Neural progenitor cell (in vitro differentiated cells): Measurements from ENCODE around the gene PCCB. TPM values are rescaled to one million over a fixed set of nuclear protein-coding genes. Genes with fewer than 3 reads are reported as not detected.
"Not testable (repeated sequence)": the region's sequence is repeated elsewhere in the genome, so short reads cannot be mapped to it uniquely, and the experiment has no call there.

Experiments
- DNase-seq: peaks from one replicate; pipeline ENCODE4 v3.0.0-alpha.2; 2016; ENCODE audit warnings: low spot score
- H2AFZ ChIP-seq: fragments of 200-600 bp; sonication (generic); replicated peaks from 2 replicates; pipeline ENCODE4 v1.6.1; 2016; ENCODE audit warnings: antibody characterized with exemption
- H3F3A ChIP-seq: fragments of 200-600 bp; sonication (generic); 2 replicates; pipeline ENCODE4 v1.6.1; 2016; ENCODE audit warnings: antibody characterized with exemption, low read depth
- H3K27ac ChIP-seq: fragments of 200-600 bp; sonication (generic); 2 replicates; pipeline ENCODE4 v1.5.1; 2016; ENCODE audit warnings: mild to moderate bottlenecking
- H3K27me3 ChIP-seq: fragments of 200-600 bp; sonication (generic); 2 replicates; pipeline ENCODE4 v1.6.1; 2016; ENCODE audit warnings: mild to moderate bottlenecking, moderate library complexity
- H3K36me3 ChIP-seq: fragments of 200-600 bp; sonication (generic); 2 replicates; pipeline ENCODE4 v1.5.1; 2016
- H3K4me1 ChIP-seq: fragments of 200-600 bp; sonication (generic); 2 replicates; pipeline ENCODE4 v1.6.1; 2016; ENCODE audit warnings: mixed run types
- H3K4me2 ChIP-seq: fragments of 200-600 bp; sonication (generic); 2 replicates; pipeline ENCODE4 v1.6.1; 2016
- H3K4me3 ChIP-seq: fragments of 200-600 bp; sonication (generic); 2 replicates; pipeline ENCODE4 v1.5.1; 2016
- H3K79me2 ChIP-seq: fragments of 200-600 bp; sonication (generic); 2 replicates; pipeline ENCODE4 v1.6.1; 2016; ENCODE audit warnings: low read depth
- H3K9ac ChIP-seq: fragments of 200-600 bp; sonication (generic); 2 replicates; pipeline ENCODE4 v1.6.1; 2016
- H3K9me3 ChIP-seq: fragments of 200-600 bp; sonication (generic); 2 replicates; pipeline ENCODE4 v1.5.1; 2016; ENCODE audit warnings: low read depth
- H4K20me1 ChIP-seq: fragments of 200-600 bp; sonication (generic); 2 replicates; pipeline ENCODE4 v1.6.1; 2016; ENCODE audit warnings: low read depth
- H3K27ac Mint-ChIP-seq: 3 replicates; pipeline ENCODE4 v1.8.0; 2021; ENCODE audit warnings: mixed read lengths
- H3K27me3 Mint-ChIP-seq: 2 replicates; pipeline ENCODE4 v1.8.0; 2022; ENCODE audit warnings: low read depth, mild to moderate bottlenecking, inconsistent platforms, moderate library complexity, mixed read lengths; ENCODE audit not compliant: insufficient read depth
- H3K36me3 Mint-ChIP-seq: 3 replicates; pipeline ENCODE4 v1.8.0; 2021; ENCODE audit warnings: mixed read lengths
- H3K4me1 Mint-ChIP-seq: 3 replicates; pipeline ENCODE4 v1.8.0; 2021; ENCODE audit warnings: mixed read lengths
- H3K4me3 Mint-ChIP-seq: 3 replicates; pipeline ENCODE4 v1.8.0; 2021; ENCODE audit warnings: mild to moderate bottlenecking, moderate library complexity, mixed read lengths
- H3K9me3 Mint-ChIP-seq: 3 replicates; pipeline ENCODE4 v1.8.0; 2020; ENCODE audit warnings: mixed read lengths
- CTCF ChIP-seq: fragments of 200-600 bp; sonication (generic); IDR thresholded peaks from 2 replicates; pipeline ENCODE4 v1.5.1; 2017; ENCODE audit warnings: antibody characterized with exemption, mild to moderate bottlenecking
- EZH2 ChIP-seq: fragments of 200-600 bp; sonication (generic); IDR thresholded peaks from 2 replicates; pipeline ENCODE4 v1.6.1; 2017; ENCODE audit warnings: antibody characterized with exemption, mild to moderate bottlenecking, moderate library complexity
- EZH2phosphoT487 ChIP-seq: fragments of 200-600 bp; sonication (generic); IDR thresholded peaks from 2 replicates; pipeline ENCODE4 v1.6.1; 2017; ENCODE audit warnings: antibody characterized with exemption
- total RNA-seq: library from RNA; depleted of rRNA; stranded (reverse); fragments of >200 nt; gene quantifications from 2 replicates; pipeline ENCODE4 v1.2.3, GENCODE V29; 2015; ENCODE audit warnings: low replicate concordance

The PCCB gene
- total RNA-seq, 1 donor from 2014 or later = 83.4 TPM

DNA sequence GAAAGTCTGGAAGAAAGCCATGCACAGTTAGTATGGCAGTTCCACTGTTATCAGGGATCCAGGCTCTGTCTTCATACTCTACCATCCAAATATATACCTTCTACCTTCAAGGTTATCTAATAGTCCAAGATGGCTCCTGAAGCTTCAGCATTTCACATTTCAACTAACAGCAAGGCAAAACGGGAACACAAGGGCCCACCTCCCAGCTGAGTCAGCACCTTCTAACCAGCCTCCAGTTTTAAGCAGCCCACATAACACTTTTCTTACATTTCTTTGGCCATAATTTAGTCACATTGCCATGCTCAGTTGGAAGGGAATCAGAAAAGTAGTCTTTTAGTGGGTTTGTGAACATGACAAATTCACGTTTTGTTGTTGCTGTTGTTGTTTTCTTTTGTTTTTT lies 38.6 kb upstream of the PCCB start:
- Histone ChIP-seq H4K20me1 (no peaks in the 10 kb centered on the region), H3K36me3 (no peaks in the 10 kb centered on the region), H3K4me3 (no peak overlapping the region), H3K27me3 (no peaks in the 10 kb centered on the region), H2AFZ (no peak overlapping the region), H3K9ac (no peak overlapping the region), H3K9me3 (no peaks in the 10 kb centered on the region), H3K27ac (no peak overlapping the region), H3K4me2 (no peak overlapping the region), H3K79me2 (no peaks in the 10 kb centered on the region), H3K4me1 (no peaks in the 10 kb centered on the region), H3F3A (no peaks in the 10 kb centered on the region)
- Mint-ChIP-seq H3K4me1 (peaks cover 3% of the 10 kb centered on the region), H3K36me3 (no peaks in the 10 kb centered on the region), H3K27me3 (peaks cover 3% of the 10 kb centered on the region), H3K27ac (no peak overlapping the region), H3K9me3 (no peaks in the 10 kb centered on the region), H3K4me3 (no peak overlapping the region)
- no peak for DNase-seq
- TF ChIP-seq CTCF (no peak), EZH2phosphoT487 (no peak), EZH2 (no peak)

GRCh38 chr3:136222746-136223145 lies 27.4 kb upstream of the PCCB start:
- not testable (repeated sequence) for H3K4me3 ChIP-seq, H3K27me3 Mint-ChIP-seq, H3K27ac Mint-ChIP-seq, H3K36me3 ChIP-seq, H3K4me3 Mint-ChIP-seq, H3K4me1 ChIP-seq, H3K4me1 Mint-ChIP-seq, H3K9me3 ChIP-seq, H3K9ac ChIP-seq, H3K4me2 ChIP-seq, H4K20me1 ChIP-seq, H2AFZ ChIP-seq, H3K27ac ChIP-seq, H3K36me3 Mint-ChIP-seq, H3K27me3 ChIP-seq, H3F3A ChIP-seq, H3K79me2 ChIP-seq, DNase-seq
- H3K9me3 Mint-ChIP-seq = peaks cover 16% of the 10 kb centered on the region

- Mint-ChIP-seq H3K27me3 (no peaks in the 10 kb centered on the region), H3K27ac (no peak overlapping the region)
- no peaks in the 10 kb centered on the region for H3K9me3 ChIP-seq
These were observed 17.7 kb upstream of the PCCB start for GRCh38 chr3:136232413-136232812.

DNA sequence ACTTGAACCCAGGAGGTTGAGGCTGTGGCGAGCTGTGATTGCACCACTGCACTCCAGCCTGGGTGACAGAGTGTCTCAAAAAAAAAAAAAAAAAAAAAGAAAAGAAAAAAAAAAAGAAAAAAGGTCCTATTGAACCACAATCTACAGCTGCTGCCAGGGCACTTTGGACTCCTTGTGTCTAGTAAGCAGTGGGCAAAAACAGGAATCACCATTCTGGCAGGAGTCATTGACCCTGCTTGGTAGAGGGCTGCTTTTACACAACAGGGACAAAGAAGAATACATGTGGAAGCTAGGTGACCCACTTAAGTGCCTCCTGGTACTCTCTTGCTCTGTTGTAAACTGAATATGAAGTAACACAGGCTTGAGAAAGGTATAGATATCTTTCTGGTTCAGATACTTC lies 14.6 kb upstream of the PCCB start:
- Histone ChIP-seq H3K4me3 (no peak overlapping the region), H3K27me3 (no peaks in the 10 kb centered on the region), H3K9me3 (no peaks in the 10 kb centered on the region), H3K4me1 (no peaks in the 10 kb centered on the region), H3K4me2 (no peak overlapping the region), H3K36me3 (no peaks in the 10 kb centered on the region), H3K79me2 (no peaks in the 10 kb centered on the region), H3K27ac (no peak overlapping the region), H3F3A (no peaks in the 10 kb centered on the region), H3K9ac (no peak overlapping the region), H2AFZ (no peak overlapping the region), H4K20me1 (no peaks in the 10 kb centered on the region)
- Mint-ChIP-seq H3K36me3 (no peaks in the 10 kb centered on the region), H3K9me3 (no peaks in the 10 kb centered on the region), H3K4me1 (no peaks in the 10 kb centered on the region), H3K4me3 (no peak overlapping the region), H3K27ac (no peak overlapping the region), H3K27me3 (peaks cover 2% of the 10 kb centered on the region)
- no peak for DNase-seq
- TF ChIP-seq EZH2 (no peak), CTCF (no peak), EZH2phosphoT487 (no peak)

More at GRCh38 chr3:136232413-136232812, 17.7 kb upstream of the PCCB start:
- Mint-ChIP-seq H3K4me3 (no peak overlapping the region), H3K4me1 (no peaks in the 10 kb centered on the region), H3K9me3 (no peaks in the 10 kb centered on the region), H3K36me3 (no peaks in the 10 kb centered on the region)
- no peaks in the 10 kb centered on the region for H3K79me2 ChIP-seq
- H3K4me3 ChIP-seq = no peak overlapping the region
- H3F3A ChIP-seq = no peaks in the 10 kb centered on the region
- H3K27me3 ChIP-seq = no peaks in the 10 kb centered on the region
- H4K20me1 ChIP-seq = no peaks in the 10 kb centered on the region
- no peak overlapping the region for H3K4me2 ChIP-seq
- no peak overlapping the region for H3K9ac ChIP-seq
- H3K36me3 ChIP-seq = no peaks in the 10 kb centered on the region
- no peak overlapping the region for H3K27ac ChIP-seq
- TF ChIP-seq CTCF (no peak), EZH2 (no peak), EZH2phosphoT487 (no peak)
- no peaks in the 10 kb centered on the region for H3K4me1 ChIP-seq
- no peak overlapping the region for H2AFZ ChIP-seq
- DNase-seq = no peak
